ENCODE results near the gene FAM83G.
"Not testable (repeated sequence)": the region's sequence is repeated elsewhere in the genome, so short reads cannot be mapped to it uniquely, and the experiment has no call there.

FAM83G gene

GRCh38 chr17:19022128-19022527, 17.6 kb upstream of the FAM83G start:
- no peak for DNase-seq

GRCh38 chr17:19021622-19022083, 17.1 kb upstream of the FAM83G start:
- DNase-seq: peak; percentile 51 to 67

DNA sequence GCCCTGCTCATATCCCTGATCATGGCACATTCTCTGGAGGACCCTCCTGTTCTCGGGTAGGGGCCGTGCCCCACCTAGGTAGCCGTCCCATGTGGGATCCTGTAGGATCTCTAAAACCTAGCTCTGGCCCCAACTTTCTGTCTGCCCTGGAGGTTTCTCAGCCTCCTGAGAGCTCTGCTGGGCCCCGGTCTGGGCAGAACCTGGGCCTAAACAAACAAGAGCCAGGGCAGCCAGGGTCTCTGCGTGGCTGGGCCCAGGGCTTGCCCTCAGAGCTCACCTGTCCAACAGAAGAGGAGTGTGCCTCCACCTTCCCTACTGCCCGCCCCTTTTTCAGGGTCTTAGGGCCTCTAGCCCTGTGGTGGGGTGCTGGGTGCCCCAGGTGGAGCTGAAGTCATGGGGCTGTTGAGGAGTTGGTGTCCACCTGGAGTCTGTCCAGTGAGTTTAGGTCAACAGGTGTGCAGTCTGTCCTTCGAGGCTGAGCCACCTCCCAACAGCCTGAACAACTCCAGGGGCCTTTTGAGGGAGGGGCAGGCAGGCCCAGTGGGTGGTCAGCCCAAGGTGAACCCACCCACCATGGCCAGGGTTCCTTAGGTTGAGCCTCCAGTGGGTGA, 16.6 kb upstream of the FAM83G start:
- DNase-seq: not testable (repeated sequence)

DNA sequence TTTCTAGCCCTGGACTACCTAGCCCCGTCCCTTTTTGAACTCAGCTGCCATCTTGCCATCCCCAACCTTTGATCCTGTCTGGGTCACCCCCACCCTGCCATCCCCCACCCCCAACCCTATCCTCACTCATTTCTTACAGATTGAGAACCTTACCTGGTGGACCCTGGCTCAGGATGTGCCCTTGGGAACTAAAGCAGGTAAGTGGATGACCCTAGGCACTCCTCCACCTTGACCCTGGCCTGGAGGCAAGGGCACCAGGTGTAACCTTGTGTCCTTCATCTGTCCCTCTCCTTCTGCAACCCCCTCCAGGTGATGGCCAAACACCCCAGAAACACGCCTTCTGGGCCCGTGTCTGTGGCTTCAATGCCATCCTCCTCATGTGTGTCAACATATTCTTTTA, 15.5 kb upstream of the FAM83G start:
- no peak for DNase-seq

DNA sequence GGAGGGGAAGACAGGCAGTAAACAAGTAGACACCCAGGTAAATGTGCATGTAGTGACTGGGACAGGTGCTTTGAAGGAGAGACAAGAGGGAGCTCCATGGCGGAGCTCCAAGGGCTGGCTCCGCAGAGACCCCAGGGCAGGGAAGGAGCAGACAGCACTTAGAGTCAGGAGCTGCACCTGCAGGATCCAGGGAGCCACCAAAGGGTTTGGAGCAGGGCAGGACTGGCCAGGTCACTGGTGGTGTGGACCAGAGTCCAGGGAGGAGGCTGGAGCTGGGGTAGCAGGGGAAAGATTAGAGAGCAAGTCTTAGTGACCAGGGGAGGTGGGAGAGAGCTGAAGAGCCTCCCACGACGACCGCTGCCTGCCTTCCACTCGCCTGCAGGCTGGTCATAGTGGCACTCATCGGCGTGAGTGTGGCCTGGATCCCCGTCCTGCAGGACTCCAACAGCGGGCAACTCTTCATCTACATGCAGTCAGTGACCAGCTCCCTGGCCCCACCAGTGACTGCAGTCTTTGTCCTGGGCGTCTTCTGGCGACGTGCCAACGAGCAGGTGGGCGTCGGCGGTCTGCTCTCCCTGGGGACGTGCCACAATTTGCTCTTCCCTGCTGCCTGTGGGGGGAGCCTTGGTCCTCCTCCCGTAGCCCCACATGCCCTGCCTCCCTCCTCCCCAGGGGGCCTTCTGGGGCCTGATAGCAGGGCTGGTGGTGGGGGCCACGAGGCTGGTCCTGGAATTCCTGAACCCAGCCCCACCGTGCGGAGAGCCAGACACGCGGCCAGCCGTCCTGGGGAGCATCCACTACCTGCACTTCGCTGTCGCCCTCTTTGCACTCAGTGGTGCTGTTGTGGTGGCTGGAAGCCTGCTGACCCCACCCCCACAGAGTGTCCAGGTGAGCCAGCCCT, 14.7 kb upstream of the FAM83G start:
- DNase-seq: no peak

- no peak for DNase-seq
These were observed 14.0 kb upstream of the FAM83G start for GRCh38 chr17:19018600-19018950.

DNA sequence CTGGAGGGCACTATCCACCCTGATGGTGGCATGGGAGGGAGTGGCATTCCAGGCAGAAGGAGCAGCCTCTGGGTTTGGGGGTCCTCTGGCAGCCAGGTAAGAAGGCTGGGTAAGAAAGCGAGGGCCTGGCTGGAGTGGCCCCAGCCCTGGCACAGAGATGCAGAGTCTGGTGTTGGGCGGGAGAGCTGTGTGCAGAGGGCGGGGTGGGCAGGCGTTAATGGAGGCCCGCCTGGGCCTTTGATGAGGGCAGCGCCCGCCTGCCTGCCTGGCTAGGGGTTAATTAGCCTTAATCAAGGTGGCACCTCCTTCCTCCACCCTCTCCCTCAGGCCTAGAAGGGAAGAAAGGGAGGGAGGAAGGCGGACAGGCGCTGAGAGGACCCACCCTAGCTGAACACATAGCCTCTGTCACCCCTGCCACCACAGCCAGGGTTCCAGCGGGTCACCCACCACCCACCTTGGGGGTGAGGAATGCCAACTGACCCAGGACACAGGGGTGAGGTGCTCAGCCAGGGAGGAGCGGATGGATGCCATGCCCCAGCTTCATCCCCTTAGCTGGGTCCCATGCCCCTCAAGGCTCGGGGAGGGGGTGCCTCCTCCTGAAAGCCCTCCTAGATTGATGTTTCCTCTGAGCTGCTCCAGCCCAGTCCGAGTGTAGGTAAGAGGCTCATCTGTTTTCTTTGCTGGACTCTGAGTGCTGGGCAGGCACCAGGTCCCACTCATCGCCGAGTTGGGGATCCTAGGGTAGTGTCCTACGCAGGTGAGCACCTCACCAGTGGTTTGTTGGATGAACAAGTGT, 13.4 kb upstream of the FAM83G start:
- DNase-seq: no peak

GRCh38 chr17:19017401-19017800, 12.8 kb upstream of the FAM83G start:
- no peak for DNase-seq

GRCh38 chr17:19016881-19017280, 12.3 kb upstream of the FAM83G start:
- no peak for DNase-seq

DNA sequence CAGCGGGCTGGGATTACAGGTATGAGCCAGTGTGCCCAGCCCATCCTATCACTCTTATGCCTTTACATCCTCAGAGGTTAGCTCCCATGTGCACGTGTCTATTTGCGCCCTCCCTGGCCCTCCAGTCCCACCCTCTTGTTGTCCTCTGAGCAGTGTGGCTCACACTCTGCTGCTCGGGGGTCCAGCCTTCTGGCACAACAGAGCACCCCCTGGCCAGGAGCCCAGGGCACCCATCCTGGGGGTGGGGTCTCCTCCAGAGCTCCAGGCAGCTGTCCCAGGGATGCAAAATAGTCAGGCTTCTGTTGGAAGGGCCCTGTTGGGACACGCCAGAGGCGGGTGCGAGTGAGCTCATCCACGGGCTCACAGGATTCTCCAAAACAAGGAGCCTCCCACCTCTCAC, 11.7 kb upstream of the FAM83G start:
- no peak for DNase-seq

DNA sequence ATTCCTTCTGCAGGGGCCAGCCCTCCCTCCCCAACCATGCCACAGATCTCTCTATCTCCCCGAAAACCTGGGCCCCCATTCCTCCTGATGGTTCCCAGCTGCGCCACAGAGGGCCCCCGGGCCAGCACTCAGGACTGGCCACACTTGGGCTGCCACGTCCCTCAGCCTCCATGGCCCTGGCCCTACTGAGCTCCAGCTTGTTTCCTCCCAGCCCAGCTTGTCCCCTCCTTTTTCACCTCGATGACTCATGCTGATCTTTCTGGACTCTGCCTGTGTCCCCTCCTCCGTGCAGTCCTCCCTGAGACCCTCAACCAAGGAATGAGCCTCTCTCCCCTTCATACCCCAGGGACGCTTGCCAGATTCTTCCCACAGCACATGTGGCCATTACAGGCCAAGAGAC, 10.9 kb upstream of the FAM83G start:
- no peak for DNase-seq

DNA sequence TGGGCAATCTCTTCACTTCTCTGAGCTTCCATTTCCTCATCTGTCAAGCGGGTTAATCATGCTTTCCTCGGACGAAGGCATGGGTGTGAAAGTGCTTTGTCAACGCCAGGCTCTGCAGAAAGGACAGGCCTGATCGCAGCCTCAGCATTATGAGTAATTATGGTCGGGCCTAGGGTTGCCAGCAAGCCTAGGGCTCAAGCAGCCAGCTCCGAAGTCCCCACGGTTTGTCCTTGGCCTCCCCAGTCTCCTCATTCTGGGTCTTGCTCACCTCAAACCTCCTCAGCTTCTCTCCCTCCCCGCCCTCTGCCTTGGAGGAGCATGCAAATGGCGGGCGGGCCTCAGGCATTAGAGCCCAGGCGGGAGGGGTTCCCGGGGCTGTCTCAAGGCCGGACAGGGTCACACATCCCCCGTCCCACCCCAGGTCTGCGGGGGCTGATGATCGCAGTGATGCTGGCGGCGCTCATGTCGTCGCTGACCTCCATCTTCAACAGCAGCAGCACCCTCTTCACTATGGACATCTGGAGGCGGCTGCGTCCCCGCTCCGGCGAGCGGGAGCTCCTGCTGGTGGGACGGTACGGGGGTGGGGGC, 10.2 kb upstream of the FAM83G start:
- no peak for DNase-seq

DNA sequence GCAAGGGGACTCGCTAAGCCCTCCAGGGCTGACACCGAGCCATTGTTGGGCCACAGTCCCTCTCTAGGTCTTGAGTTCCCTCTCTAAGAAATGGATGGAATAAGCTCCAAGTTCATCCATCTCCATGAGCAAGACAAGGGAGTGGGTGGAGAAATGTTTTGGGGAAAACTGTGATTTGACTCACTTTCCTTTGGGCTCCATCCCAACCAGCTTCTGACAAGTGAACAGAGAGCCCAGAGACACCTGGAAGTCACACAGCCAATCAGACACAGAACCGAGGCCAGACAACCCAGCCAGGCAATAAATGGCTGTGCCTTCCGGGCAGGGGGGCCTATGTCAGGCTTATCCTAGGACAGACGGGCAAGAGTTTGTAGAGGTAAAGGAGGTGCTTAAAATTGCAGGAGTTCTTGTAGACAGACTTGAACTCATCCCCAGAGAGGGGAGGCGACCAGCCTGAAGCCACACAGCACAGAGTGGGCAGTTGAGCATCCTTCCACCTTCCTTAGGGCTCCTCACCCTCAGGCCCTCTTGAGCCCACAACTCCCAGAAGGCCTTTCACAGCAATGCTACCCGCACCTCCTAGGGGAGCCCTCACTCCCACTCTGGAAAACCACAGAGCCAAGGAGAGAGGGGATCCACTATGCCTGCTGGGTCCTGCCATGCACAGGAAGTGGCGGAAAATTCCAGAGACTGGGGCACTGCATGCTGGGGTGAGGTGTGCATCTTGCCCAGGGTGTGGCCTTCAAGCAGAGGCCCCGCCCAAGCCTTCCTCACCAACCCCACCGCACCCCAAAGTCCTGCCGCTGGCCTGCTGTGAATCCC, 9.5 kb upstream of the FAM83G start:
- no peak for DNase-seq

DNA sequence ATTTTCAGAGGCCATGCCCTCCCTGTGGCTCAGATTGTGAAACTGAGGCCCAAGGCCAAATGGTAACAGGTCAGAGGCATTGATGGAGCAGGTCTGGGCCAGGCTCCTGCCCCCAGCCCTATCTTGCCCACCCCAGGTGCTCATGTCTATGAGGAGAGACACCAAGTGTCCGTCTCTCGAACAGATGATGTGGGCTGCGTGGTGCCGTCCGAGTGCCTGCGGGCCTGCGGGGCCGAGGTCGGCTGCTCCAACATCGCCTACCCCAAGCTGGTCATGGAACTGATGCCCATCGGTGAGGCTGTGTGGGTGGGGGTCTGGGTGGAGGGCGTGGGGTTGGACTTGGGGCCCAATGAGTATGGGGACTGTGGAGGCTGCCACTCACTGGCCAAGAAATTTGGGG, 8.7 kb upstream of the FAM83G start:
- no peak for DNase-seq

GRCh38 chr17:19012171-19013080, 7.9 kb upstream of the FAM83G start:
- no peak for DNase-seq

- DNase-seq: no peak
These were observed 7.0 kb upstream of the FAM83G start for GRCh38 chr17:19011581-19011980.

GRCh38 chr17:19010729-19011505, 6.4 kb upstream of the FAM83G start:
- DNase-seq: no peak

GRCh38 chr17:19009970-19010369, 5.4 kb upstream of the FAM83G start:
- no peak for DNase-seq

DNA sequence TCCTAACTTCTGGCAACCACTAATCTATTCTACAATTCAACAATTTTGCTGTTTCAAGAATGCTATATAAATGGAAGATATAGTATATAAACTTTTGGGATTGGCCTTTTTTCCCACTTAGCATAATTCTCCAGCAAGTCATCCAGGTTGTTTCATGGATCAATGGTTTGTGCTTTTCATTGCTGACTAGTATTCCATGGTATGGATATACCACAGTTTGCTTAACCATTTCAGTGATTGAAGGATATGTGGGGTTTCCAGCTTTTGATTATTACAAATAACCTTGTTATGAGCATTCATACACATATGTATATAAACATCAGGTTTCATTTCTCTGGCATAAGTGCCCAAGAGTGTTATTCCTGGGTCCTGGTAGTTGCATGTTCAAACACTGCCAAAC, 2.1 kb upstream of the FAM83G start:
- no peak for DNase-seq

DNA sequence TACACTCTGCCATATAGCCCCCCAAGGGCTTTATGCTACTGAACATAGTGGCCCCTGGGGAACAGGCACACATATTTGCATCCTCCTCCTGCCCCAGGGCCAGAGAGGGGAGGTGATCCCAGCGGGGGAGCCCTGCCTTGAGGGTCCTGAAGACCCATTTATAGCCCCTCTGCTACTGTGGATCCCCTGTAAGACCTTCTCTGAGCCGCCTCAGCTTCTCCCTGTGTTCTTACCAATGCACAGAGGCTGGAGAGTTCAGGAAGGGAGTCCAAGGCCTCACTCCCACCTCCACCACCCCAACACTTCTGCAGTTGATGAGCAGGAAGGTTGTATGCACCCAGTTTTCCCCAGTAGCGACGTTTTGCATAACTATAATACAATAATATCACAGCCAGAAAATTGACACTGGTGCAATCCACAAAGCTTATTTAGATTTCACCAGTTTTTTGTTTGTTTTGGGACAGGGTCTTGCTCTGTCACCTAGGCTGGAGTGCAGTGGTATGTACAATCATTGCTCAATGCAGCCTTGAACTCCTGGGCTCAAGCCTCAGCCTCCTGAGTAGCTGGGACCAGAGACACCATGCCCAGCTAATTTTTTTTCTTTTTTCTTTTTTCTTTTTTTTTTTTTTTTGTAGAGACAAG, 1.3 kb upstream of the FAM83G start:
- DNase-seq: no peak
